PC-3 (cell line): ENCODE measurements around the gene ZNF774.

Source experiments
- EZH2 ChIP-seq: fragments of 300-600 bp; sonication (generic); IDR thresholded peaks from one replicate; pipeline ENCODE4 v1.6.1; 2017; ENCODE audit warnings: antibody characterized with exemption, mild to moderate bottlenecking, low read length; ENCODE audit not compliant: unreplicated experiment
- EZH2phosphoT487 ChIP-seq: fragments of 300-600 bp; sonication (generic); IDR thresholded peaks from 2 replicates; pipeline ENCODE4 v1.6.1; 2018; ENCODE audit warnings: mild to moderate bottlenecking, antibody characterized with exemption, low read length, borderline replicate concordance
- TF ChIP-seq, protein P1 (sequence below): fragments of 300-600 bp; sonication (generic); conservative IDR thresholded peaks from 2 replicates; pipeline ENCODE4 v1.5.1; 2017; ENCODE audit warnings: antibody characterized with exemption, low read depth, mild to moderate bottlenecking, low read length

DNA sequence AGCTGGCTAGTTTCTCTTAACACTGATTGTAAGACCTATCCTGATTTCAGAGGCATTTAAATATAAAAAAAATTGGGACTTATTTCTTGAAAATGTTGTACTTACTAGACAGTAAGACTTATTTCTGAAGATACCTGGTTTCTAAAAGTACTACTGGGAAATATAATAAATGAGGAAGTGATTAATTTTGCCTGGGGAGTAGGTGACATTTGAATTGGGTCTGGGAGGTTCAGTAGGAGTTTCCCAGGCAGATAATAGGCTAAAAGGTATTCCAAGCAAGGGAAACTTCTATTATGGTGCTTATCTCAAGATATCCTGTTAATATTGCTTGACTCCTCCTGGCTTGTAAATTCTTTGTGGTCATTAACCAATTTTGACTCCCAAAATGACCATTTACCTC is 29.4 kb downstream of the ZNF774 start:
- no peak for TF ChIP-seq EZH2
- TF ChIP-seq, protein P1, sequence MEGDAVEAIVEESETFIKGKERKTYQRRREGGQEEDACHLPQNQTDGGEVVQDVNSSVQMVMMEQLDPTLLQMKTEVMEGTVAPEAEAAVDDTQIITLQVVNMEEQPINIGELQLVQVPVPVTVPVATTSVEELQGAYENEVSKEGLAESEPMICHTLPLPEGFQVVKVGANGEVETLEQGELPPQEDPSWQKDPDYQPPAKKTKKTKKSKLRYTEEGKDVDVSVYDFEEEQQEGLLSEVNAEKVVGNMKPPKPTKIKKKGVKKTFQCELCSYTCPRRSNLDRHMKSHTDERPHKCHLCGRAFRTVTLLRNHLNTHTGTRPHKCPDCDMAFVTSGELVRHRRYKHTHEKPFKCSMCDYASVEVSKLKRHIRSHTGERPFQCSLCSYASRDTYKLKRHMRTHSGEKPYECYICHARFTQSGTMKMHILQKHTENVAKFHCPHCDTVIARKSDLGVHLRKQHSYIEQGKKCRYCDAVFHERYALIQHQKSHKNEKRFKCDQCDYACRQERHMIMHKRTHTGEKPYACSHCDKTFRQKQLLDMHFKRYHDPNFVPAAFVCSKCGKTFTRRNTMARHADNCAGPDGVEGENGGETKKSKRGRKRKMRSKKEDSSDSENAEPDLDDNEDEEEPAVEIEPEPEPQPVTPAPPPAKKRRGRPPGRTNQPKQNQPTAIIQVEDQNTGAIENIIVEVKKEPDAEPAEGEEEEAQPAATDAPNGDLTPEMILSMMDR = no peak
- no peak for TF ChIP-seq EZH2phosphoT487
